ENCODE results near the gene IFT122.

- TF ChIP-seq CTCF (conservative IDR thresholded peaks at IDR 0.05; ENCODE audit: low read depth, low read length) (no peak), POLR2A (IDR thresholded peaks at IDR 0.05; ENCODE audit: low read depth, low read length) (no peak), RFX5 (IDR thresholded peaks at IDR 0.05; ENCODE audit: low read depth, low read length) (no peak), FOS (IDR thresholded peaks at IDR 0.05; ENCODE audit: low read depth, low read length) (no peak), SMC3 (IDR thresholded peaks at IDR 0.05; ENCODE audit: low read depth, low read length) (no peak), RCOR1 (IDR thresholded peaks at IDR 0.05; ENCODE audit: insufficient replicate concordance, low read length) (no peak), RAD21 (IDR thresholded peaks at IDR 0.05; ENCODE audit: low read length) (no peak), ELK1 (IDR thresholded peaks at IDR 0.05; ENCODE audit: borderline replicate concordance, low read depth, low read length) (no peak), USF2 (IDR thresholded peaks at IDR 0.05; ENCODE audit: low read depth, low read length) (no peak), MAZ (IDR thresholded peaks at IDR 0.05; ENCODE audit: borderline replicate concordance, low read depth, low read length) (no peak), BHLHE40 (IDR thresholded peaks at IDR 0.05; ENCODE audit: low read depth, low read length) (no peak), CEBPB (IDR thresholded peaks at IDR 0.05; ENCODE audit: low read depth, low read length) (no peak), MAFK (IDR thresholded peaks at IDR 0.05; ENCODE audit: low read depth, low read length) (no peak)
These were observed 117.0 kb downstream of the IFT122 start for GRCh38 chr3:129556890-129557547.

All from IMR-90 (cell line).